MCF 10A (cell line): ENCODE results near the gene BMAL1. TPM values are rescaled to one million over a fixed set of nuclear protein-coding genes. Genes with fewer than 3 reads are reported as not detected.
A peak's percentile ranks its signal among the peaks of the same experiment; 100 is the strongest.
"Not testable (repeated sequence)": the region's sequence is repeated elsewhere in the genome, so short reads cannot be mapped to it uniquely, and the experiment has no call there.

ENCODE experiments used
- BruUV-seq: library from RNA; stranded (reverse); fragments of 400-500 nt; replicated peaks from 2 replicates; lab custom pipeline; 2021; lab: Mats Ljungman, UMichigan
- CTCF ChIA-PET: fragments of 300-600 bp; sonication (Branson Sonifier 250); formaldehyde crosslinking; extraction: SDS; loops from one replicate; lab custom pipeline; 2021; ENCODE audit warnings: antibody characterized with exemption, inconsistent platforms; lab: Yijun Ruan, JAX
- POLR2A ChIA-PET: fragments of 300-600, 350-650 bp; sonication (Branson Sonifier 250); formaldehyde crosslinking; extraction: SDS; loops from one replicate; lab custom pipeline; 2020; ENCODE audit warnings: antibody characterized with exemption, inconsistent platforms; lab: Yijun Ruan, JAX
- DNase-seq: peaks from one replicate; pipeline ENCODE4 v3.0.0-alpha.2; 2018; ENCODE audit not compliant: unreplicated experiment
- H3K27ac Mint-ChIP-seq: one replicate; pipeline ENCODE4 v1.8.0; 2022; ENCODE audit warnings: mild to moderate bottlenecking, low read depth, mixed read lengths; ENCODE audit not compliant: unreplicated experiment
- H3K27me3 Mint-ChIP-seq: one replicate; pipeline ENCODE4 v1.8.0; 2022; ENCODE audit warnings: mixed read lengths; ENCODE audit not compliant: insufficient read depth, unreplicated experiment
- H3K36me3 Mint-ChIP-seq: one replicate; pipeline ENCODE4 v1.8.0; 2022; ENCODE audit warnings: mild to moderate bottlenecking, moderate library complexity, mixed read lengths; ENCODE audit not compliant: insufficient read depth, unreplicated experiment
- H3K4me1 Mint-ChIP-seq: one replicate; pipeline ENCODE4 v1.8.0; 2022; ENCODE audit warnings: mixed read lengths; ENCODE audit not compliant: insufficient read depth, unreplicated experiment
- H3K4me3 Mint-ChIP-seq: one replicate; pipeline ENCODE4 v1.8.0; 2022; ENCODE audit warnings: mild to moderate bottlenecking, moderate library complexity, mixed read lengths; ENCODE audit not compliant: unreplicated experiment
- H3K9me3 Mint-ChIP-seq: one replicate; pipeline ENCODE4 v1.8.0; 2022; ENCODE audit warnings: mixed read lengths; ENCODE audit not compliant: unreplicated experiment
- intact Hi-C: fragments of 100-400 bp; cut with micrococcal nuclease; formaldehyde crosslinking; loops from 2 replicates; pipeline ENCODE4 v1.14.1; 2022
- total RNA-seq: library from RNA; stranded (reverse); gene quantifications from 2 replicates; pipeline ENCODE4 v1.2.3, GENCODE V29; 2022
- TF ChIP-seq, protein P1 (sequence below): fragments of 200-600 bp; IDR thresholded peaks from one replicate; pipeline ENCODE4 v1.8.0; 2022; ENCODE audit warnings: antibody characterized with exemption, mild to moderate bottlenecking; ENCODE audit not compliant: unreplicated experiment

The BMAL1 gene
- total RNA-seq, 1 experiment from 2014 or later, result 88.4 TPM

DNA sequence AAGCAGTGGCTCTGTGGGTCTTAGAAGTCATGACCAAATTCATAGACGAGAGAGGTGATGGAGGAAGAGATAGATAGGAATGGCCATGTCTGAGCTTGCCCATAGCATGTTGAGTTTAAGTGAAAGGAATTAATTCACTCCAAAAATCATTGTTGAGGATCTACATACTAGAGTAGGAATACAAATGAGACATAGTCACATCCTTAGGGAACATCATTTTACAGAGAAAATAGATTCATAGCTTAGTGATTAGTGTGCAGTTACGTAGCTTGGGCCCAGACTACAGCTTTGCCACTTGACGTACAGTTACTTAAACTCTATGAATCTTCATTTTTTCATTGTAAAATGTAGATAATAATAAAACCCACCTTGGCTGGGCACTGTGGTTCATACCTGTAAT, 21.4 kb upstream of the BMAL1 start:
- no TSS peak for BruUV-seq
- CTCF ChIA-PET, result interaction anchor here (1.0 to 16.8 kb wide), 7 partner anchors 8 to 89 kb away, joined by 3 to 242 read pairs (median 6); no protein-coding TSS in a partner anchor
- Mint-ChIP-seq H3K27ac (no peak overlapping the region), H3K4me1 (peaks cover 28% of the 10 kb centered on the region), H3K4me3 (no peak overlapping the region), H3K9me3 (no peaks in the 10 kb centered on the region), H3K36me3 (no peaks in the 10 kb centered on the region), H3K27me3 (no peaks in the 10 kb centered on the region)
- POLR2A ChIA-PET, result interaction anchor here (0.9 to 10.9 kb wide), 3 partner anchors 24 to 77 kb away, joined by 4 to 204 read pairs (median 134); no protein-coding TSS in a partner anchor
- intact Hi-C loops, result loop anchor here (10.0 kb wide), 1 partner anchor 209 kb away; the partner anchor contains the start of gene BTBD10
- TF ChIP-seq, protein P1, sequence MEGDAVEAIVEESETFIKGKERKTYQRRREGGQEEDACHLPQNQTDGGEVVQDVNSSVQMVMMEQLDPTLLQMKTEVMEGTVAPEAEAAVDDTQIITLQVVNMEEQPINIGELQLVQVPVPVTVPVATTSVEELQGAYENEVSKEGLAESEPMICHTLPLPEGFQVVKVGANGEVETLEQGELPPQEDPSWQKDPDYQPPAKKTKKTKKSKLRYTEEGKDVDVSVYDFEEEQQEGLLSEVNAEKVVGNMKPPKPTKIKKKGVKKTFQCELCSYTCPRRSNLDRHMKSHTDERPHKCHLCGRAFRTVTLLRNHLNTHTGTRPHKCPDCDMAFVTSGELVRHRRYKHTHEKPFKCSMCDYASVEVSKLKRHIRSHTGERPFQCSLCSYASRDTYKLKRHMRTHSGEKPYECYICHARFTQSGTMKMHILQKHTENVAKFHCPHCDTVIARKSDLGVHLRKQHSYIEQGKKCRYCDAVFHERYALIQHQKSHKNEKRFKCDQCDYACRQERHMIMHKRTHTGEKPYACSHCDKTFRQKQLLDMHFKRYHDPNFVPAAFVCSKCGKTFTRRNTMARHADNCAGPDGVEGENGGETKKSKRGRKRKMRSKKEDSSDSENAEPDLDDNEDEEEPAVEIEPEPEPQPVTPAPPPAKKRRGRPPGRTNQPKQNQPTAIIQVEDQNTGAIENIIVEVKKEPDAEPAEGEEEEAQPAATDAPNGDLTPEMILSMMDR, result no peak
- DNase-seq, result no peak

DNA sequence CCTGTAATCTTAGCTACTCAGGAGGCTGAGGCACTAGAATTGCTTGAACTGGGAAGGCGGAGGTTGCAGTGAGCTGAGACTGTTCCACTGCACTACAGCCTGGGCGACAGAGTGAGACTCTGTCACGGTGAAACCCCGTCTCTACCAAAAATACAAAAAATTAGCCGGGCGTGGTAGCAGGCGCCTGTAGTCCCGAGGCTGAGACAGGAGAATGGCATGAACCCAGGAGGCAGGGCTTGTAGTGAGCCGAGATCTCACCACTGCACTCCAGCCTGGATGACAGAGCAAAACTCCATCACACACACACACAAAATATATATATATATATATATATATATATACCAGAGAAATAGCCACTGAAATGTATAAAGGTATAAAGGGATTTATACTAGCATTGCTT, 19.5 kb upstream of the BMAL1 start:
- Mint-ChIP-seq H3K27ac (peak overlapping the region; percentile 99), H3K4me1 (peaks cover 46% of the 10 kb centered on the region)
- ChIA-PET POLR2A (interaction anchor here (1.2 to 10.9 kb wide), 6 partner anchors 13 to 76 kb away, joined by 3 to 204 read pairs (median 59); no protein-coding TSS in a partner anchor), CTCF (interaction anchor here (0.6 to 16.8 kb wide), 8 partner anchors 8 to 297 kb away, joined by 3 to 242 read pairs (median 6); no protein-coding TSS in a partner anchor)
- not testable (repeated sequence) for H3K27me3 Mint-ChIP-seq, H3K36me3 Mint-ChIP-seq, H3K9me3 Mint-ChIP-seq, H3K4me3 Mint-ChIP-seq, BruUV-seq, DNase-seq
- intact Hi-C loops, result loop anchor here (10.0 kb wide), 1 partner anchor 207 kb away; the partner anchor contains the start of gene BTBD10

GRCh38 chr11:13258855-13259254, 18.7 kb upstream of the BMAL1 start:
- Mint-ChIP-seq H3K27ac (peak overlapping the region; percentile 99), H3K27me3 (no peaks in the 10 kb centered on the region), H3K4me3 (peak overlapping the region; percentile 62), H3K4me1 (peaks cover 54% of the 10 kb centered on the region), H3K36me3 (no peaks in the 10 kb centered on the region), H3K9me3 (no peaks in the 10 kb centered on the region)
- no TSS peak for BruUV-seq
- intact Hi-C loops, result loop anchor here (10.0 kb wide), 1 partner anchor 206 kb away; the partner anchor contains the start of gene BTBD10
- TF ChIP-seq, protein P1, result no peak
- POLR2A ChIA-PET, result interaction anchor here (0.7 to 10.9 kb wide), 6 partner anchors 13 to 1039 kb away, joined by 3 to 204 read pairs (median 75); no protein-coding TSS in a partner anchor
- CTCF ChIA-PET, result interaction anchor here (0.5 to 16.8 kb wide), 7 partner anchors 9 to 1070 kb away, joined by 3 to 242 read pairs (median 3); no protein-coding TSS in a partner anchor
- DNase-seq, result no peak

DNA sequence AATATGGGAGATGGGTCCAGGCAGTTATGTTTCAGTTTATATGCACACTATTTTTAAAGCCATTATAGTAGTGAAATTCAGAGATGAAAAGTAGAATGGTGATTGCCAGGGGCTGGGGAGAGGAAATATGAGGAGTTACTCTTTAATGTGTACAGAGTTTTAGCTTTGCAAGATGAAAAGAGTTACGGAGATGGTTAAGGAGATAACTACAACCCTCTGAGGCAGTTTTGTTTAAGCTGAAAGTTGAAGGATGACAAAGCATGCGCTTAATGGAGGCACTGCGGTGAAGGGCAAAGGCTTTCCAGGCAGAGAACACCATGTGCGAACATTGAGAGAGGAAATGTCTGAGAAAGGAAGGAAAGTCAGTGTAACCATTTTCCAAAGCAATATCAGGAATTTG, 18.2 kb upstream of the BMAL1 start:
- H3K4me3 Mint-ChIP-seq, result peak overlapping the region; percentile 62
- no peak for DNase-seq
- ChIA-PET POLR2A (interaction anchor here (0.7 to 10.9 kb wide), 8 partner anchors 12 to 1040 kb away, joined by 3 to 204 read pairs (median 24); no protein-coding TSS in a partner anchor), CTCF (interaction anchor here (0.5 to 16.8 kb wide), 14 partner anchors 9 to 1070 kb away, joined by 3 to 242 read pairs (median 4); no protein-coding TSS in a partner anchor)
- peaks cover 57% of the 10 kb centered on the region for H3K4me1 Mint-ChIP-seq
- peak overlapping the region; percentile 99 for H3K27ac Mint-ChIP-seq
- H3K9me3 Mint-ChIP-seq, result no peaks in the 10 kb centered on the region
- intact Hi-C loops, result loop anchor here (10.0 kb wide), 1 partner anchor 205 kb away; the partner anchor contains the start of gene BTBD10
- BruUV-seq, result no TSS peak
- H3K36me3 Mint-ChIP-seq, result no peaks in the 10 kb centered on the region
- H3K27me3 Mint-ChIP-seq, result no peaks in the 10 kb centered on the region
- TF ChIP-seq, protein P1, result no peak
